ENCODE data around the gene HECW1.
"Not testable (repeated sequence)": the region's sequence is repeated elsewhere in the genome, so short reads cannot be mapped to it uniquely, and the experiment has no call there.

HECW1 gene

DNA sequence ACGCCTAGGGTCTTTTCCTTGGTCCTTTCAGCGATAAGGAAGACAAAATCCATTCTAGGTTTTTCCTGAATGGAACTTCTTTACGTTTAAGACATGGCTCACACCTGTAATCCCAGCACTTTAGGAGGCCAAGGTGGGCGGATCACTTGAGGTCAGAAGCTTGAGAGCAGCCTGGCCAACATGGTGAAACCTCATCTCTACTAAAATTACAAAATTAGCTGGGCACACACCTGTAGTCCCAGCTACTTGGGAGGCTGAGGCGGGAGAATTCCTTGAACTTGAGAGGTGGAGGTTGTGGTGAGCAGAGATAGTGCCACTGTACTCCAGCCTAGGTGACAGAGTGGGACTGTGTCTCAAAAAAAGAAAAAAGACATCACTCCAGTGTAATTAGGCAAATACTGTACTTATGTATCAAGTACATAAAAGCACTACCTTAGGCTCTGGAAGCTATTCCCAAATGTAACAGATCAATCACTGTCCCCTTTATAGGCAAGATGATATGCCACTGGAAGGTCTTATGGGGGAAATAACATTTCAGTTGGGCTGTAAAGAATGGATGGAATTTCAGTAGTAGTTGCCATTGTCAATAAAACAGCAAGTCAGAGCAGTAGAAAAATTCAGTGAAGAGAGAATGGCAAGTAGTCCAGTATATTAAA, 476.2 kb downstream of the HECW1 start:
- no peak for DNase-seq

DNA sequence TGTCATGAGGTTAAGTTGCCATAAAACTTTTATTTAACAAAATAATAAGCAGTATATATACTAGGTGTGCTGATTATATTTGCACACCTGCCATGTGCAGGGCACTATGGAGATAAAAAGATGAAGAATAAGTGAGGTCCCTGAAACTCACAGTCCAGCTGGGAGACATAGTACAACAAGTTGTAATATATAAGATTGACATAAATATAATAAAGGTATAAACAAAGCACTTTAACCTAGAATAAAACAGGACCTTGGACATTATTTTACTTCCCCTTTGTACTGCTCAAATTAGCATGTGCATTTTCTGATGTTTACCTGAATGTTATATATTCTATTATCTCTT, 476.7 kb downstream of the HECW1 start:
- no peak for DNase-seq

DNA sequence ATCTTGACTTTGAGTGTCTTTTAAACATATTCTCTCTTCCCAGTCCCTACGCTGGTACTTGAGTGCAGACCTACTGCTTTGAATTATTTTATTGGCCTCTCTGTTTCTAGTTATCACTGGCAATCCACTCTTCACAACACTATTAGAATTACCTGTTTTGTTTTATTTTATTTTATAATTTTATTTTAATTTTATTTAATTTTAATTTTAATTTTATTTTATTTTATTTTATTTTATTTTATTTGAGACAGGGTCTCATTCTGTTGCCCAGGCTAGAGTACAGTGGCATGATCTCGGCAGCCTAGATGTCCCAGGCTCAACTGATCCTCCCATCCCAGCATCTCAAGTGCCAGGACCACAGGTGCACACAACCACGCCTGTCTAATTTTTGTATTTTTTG, 477.3 kb downstream of the HECW1 start:
- DNase-seq, result no peak

DNA sequence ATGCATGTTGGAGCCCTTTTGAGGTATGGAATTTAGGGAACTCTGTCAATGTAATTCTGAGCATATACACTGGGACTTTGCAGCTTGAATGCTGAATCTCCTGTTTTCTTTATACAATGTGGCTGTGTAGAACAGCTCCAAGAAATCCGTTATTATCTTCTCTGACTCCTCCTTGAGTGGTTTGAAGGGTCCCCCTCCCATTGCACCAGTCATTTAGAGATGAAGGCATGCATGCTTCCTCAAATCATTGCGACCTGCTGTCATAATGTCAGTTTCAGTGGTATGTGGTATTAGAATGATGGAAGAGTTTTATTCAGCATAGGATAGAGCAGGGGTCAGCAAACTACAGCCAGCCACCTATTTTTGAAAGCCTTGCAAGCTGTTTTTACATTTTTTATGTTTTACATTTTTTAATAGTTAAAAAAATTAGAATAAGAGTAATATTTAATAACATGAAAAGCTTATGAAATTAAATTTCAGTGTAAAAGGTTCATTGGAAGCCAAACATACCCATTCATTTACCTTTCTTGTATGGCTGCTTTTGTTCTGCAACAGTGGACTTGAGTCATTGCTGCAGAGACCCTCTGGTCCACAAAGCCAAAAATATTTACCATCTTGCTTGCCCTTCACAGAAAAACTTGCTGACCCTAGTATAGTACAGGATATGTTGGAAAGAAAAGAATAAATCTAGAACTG, 478.6 kb downstream of the HECW1 start:
- DNase-seq, result no peak

DNA sequence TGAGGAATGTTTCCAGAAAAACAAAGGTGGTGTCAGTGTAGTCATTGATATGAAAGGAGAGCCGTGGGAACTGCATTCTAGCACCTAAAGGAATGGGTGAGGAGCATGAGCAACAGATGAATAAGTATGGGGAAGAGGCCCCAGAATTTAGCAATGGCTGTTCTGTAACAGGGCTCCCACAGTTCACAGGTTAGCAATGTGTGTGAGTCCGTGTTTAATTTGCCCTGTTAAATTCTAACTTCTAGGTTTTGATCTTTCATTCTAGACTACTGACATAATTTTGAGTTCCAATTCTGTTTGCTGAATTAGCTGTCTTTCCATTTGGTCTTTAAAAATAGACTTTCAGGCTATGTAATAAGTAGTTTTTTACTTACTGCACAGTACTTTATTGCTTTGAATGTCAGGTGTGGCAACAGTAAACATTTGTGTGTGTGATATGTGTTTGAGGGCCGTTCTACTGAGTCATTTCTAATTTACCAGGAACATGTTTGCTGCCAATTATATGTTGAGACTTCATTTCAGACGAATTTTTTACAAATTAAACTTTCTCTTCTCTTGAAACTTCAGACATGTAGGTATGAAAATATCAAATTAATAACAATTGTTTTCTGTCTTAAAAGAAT, 479.2 kb downstream of the HECW1 start:
- DNase-seq, result no peak

DNA sequence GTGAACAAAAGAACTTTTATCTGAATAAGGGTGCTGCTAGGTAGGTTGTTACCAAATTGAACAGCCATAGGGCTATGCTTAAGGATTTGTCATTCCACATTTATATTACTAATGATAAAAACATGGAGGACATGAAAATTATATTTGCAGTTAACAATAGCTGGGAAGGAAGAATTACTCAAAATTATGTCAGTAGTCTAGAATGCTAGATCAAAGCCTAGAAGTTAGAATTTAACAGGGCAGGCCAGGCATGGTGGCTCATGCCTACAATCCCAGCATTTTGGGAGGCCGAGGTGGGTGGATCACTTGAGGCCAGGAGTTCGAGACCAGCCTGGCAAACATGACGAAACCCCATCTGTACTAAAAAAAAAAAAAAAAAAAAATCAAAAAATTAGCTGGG, 479.9 kb downstream of the HECW1 start:
- no peak for DNase-seq

DNA sequence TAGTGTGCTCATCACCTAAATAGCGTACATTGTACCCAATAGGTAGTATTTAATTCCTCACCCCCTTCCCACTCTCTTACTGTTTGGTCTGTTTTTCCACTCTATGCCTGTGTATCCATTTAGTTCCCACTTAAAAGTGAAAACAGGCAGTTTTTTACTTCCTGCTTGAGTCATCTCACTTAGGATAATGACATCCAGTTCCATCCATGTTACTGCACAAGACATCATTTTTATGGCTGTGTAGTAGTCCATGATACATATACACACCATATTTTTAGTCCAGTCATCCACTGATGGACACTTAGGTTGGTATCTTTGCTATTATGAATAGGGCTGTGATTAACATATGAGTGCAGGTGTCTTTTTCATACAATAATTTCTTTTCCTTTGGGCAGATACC, 480.6 kb downstream of the HECW1 start:
- DNase-seq, result no peak

DNA sequence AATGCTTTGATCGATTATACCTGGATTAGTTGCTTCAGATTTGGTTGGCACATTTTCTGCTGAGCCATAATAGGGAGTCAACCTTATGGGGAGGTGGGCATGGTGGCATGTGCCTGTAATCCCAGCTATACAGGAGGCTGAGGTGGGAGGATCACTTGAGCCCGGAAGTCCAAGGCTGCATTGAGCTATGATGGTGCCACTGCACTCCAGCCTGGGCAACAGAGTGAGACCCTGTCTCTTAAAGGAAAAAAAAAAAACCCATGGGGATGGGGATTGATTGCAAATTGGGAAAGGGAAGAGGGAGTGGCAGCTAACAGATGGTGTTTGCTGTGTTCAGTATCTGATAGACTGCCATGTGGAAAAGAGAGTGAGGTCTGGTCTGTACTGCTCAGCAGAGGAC, 481.6 kb downstream of the HECW1 start:
- no peak for DNase-seq

DNA sequence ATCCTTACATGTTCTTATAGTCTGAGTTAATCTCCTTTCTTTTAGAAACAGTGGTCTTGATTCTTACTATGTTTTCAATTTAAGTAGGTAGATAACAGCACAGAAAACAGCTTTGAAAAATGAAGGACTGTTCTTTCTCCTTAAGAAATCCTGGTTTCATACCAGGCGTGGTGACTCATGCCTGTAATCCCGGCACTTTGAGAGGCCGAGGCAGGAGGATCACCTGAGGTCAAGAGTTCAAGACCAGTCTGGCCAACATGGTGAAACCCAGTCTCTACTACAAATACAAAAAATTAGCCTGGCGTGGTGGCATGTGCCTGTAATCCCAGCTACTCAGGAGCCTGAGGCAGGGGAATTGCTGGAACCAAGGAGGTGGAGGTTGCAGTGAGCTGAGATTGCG, 484.0 kb downstream of the HECW1 start:
- DNase-seq, result not testable (repeated sequence)

DNA sequence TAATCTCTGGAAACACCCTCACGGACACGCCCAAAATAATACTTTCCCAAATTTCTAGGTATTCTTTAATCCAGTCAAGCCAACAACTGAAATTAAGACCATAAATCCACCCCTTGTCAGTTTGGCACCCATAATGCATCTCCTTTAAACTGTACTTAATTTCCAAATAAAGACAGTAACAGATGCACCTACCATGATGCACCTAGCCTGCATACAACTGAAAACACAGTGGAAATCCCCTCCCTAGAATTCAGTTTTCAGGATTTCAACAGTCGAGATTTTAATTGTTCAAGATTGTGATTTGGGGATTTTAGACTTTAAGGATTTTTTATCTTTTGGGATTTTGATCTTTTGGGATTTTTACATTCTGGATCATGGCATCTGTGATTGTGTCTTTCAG, 487.6 kb downstream of the HECW1 start:
- no peak for DNase-seq

DNA sequence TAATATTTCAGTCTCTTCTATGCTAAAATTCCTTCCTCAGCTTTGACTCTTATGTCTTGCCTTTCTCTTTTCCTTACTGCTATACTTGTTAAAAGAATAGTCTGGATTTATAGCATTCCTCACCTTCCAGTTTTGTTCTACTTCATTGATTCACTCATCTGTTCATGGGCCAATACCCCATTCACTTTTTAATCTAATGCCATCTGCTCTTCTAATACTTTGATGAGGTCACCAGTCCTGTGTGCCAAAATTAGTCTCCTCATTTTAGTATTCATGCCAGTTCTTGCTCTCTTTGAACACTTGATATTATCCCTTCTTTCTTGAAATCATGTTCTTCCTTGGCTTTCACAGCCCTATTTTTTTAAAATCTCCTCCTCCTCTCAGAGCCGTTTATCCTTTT, 489.8 kb downstream of the HECW1 start:
- DNase-seq, result no peak

DNA sequence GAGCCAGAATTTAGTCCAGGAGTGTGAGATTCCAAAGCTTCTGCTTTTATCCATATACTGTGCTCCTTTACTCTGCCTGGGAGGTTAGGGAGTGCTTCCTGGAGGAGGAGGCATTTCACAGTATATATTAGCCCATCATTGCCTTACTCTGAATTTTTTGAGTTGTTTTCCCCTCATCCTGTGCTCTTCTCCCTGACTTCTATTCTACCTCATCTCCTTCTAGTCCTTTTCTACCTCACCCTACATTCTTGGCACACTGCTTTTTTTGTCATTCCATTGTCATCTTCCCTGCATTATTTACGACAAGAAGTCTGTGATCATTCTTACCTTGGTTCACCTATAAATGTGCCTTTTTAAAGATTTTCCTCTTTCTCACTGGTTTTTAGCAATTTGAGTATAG, 491.8 kb downstream of the HECW1 start:
- DNase-seq, result no peak

DNA sequence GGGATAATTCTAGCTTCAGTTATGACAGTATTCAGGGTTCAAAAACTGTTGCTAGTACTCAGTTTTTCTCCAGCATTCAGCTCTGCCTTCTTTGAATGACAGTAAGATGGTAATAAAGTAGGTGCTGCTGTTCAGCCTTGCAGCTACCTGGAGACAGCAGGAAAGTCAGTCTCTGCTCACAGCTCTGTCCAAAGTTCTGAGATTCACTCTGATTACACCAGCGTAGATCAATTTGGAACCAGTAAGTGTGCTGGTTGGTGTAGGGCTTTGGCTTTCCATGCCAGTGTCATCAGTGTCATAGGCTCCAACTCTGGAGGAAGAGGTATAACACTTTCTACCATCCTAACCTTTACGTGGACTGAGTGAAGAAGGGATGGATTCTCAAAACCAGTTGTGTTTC, 496.6 kb downstream of the HECW1 start:
- no peak for DNase-seq

DNA sequence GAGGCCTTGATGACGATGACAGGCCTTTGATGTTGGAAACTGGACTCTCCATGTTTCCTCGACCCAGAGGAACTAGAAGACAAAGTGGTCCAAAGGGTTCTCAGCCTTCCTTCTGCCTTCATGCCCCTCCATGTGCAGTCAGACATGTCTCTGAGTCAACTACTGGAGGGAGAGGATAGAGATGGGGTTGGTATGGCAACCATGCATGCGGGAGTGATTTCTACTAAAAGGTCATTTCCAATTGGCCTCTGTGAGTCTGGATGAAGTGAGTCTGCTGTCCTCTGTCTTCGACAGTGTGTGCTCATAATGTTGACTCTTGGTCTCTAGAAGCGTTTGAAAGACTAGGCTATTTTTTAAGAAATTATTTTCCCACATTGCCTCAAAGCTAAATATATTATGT, 499.7 kb downstream of the HECW1 start:
- DNase-seq, result no peak

DNA sequence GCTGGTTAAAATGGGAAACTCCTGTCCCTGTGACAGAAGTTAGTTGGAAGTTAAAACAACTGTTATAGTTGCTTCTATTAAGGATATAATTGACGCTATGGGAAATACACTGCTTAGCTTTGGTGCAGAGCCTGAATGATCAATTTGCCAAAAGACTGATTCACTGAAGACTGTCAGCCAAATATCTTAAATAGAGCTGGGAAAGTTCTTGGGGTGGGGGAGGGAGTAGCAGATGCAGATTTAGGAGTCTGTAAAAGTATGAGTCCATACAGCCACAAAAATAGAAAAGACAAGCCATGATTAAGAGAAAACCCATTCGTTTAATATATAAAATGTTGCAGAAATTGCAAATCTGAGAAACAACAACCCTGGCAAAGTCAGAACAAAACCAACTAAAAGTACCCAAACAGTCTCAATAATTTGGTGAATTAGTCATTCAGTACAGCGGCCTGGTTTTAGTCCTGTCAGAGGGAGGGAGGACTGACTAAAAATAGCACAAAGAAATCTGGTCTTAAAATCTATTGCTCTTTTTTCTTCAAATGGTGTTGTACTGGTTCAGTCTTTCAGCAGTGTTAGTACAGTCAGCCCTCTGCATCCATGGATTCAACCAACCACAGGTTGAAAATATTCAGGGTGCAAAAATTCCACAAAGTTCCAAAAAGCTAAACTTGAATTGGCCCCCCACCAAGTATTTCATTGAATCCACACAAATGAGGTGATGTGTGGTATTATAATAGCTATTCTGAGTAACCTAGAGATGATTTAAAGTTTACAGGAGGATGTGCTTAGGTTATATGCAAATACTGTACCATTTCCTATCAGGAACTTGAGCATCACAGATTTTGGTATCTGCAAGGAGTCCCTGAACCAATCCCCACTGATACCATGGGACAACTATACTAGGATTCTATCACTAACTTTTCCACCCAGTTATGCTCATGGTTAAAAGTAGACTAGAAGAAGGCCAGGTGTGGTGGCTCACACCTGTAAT, 500.4 kb downstream of the HECW1 start:
- DNase-seq, result no peak

Measured in activated T-cell treated with anti-CD3 and anti-CD28 coated beads, Interleukin-2, amount 50 U/mL, for 1 hour (primary cell).